EH (cell line): Measurements from ENCODE around the gene MN1.
A peak's percentile ranks its signal among the peaks of the same experiment; 100 is the strongest.

Experiments used
- DNase-seq: peaks from one replicate; pipeline ENCODE4 v3.0.0-alpha.2; 2015; ENCODE audit warnings: low read depth

The MN1 gene

DNA sequence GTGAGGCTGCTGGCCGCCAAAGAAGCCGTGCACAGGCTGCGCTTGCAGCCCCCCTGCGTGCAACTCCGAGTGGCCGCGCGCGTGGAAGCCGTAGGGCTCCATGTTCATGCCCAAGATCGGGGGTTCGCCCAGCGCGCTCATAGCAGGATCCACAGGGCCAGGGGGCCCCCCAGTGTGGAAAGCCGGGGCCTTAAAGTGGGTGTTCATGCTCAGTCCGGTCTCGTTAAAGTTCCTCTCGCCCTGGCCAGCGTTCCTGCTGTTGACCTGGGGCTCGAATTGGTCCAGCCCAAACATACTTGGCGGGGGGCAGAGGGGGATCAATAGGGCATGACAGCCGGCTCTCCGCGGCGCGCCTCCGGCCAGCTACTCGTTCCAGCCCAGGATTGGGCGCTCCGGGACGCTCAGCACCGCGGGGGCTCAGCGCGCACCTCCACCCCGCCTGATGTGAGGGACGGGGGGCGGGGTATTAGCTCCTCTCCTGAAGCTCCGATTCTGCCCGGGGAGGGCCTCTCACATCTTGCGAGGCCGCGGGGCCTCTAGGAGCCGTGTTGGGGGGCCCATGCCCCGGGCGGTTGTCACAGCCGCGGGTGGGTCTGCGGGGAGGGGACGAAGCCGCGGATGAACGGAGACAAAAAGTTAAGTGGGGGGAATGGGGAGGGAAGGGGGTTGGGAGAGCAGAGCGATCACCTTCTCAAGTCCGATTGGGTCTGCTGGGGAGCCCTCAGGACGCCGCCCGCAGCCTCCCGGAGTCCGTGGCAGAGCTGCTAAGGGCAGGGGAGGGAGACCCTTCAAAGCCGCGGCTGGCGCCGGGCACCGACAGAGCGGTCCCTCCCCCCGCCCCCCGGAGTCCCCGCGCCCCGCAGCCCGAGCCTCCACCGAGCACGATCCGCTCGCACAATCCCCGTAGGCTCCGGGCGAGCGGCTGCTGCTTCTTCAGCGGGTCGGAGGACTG lies 1.0 kb downstream of the MN1 start:
- peak; percentile 4 for DNase-seq

DNA sequence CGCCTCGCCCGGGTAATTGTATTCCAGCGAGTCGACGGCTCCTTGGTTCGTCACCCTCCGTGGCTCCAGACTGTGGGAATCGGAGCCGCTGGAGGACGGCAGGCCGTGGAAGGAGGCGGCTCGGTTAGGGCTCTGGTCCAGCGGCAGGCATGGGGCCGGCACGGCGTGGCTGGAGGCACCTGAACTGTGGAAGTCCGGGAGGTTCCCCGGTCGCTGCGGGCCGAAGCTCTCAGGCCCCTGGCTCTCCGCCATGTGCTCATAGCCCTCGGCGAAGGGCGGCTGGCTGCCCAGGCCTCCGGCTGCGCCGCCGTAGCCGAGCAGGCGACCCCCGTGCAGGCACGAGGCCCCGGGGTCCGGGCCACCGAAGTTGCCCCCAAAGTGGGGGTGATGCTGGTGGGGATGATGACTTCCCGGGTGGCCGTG lies 1.7 kb downstream of the MN1 start:
- DNase-seq, result peak; percentile 36

DNA sequence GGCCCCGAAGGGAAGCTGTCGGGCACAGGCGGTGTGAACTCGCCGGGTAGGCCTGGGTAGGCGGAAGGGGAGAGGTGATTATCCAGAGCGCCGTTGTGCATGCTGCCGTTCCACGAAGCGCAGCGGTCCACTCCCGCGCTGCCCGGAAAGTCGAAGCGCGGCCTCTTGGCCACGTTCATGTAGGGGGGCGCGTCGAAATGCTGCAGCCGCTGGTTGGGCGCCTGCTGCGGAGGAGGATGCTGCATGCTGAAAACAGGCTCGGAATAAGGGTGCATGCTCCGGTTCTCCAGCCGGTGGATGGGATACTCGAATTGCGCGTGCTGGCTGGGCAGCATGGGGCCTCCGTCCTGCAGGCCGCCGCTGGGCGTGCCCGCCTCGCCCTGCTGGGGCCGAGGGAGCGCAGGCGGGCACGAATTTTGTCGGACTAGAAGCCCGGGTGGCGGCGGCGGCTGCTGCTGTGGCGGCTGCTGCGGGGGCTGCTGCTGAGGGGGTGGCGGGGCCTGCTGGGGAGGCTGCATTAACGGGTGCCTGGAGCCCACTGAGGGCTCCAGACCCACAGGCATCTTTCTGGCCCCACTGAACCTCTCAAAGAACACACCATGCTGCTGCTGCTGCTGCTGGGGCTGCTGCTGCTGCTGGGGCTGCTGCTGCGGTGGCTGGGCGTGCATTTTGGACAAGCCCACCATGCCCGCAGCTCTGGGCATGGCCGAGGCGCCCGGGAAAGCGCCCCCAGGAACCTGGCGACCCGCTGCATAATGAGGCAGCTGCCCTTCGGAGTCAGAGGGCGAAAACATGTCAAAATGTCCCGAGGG lies 2.3 kb downstream of the MN1 start:
- no peak for DNase-seq

DNA sequence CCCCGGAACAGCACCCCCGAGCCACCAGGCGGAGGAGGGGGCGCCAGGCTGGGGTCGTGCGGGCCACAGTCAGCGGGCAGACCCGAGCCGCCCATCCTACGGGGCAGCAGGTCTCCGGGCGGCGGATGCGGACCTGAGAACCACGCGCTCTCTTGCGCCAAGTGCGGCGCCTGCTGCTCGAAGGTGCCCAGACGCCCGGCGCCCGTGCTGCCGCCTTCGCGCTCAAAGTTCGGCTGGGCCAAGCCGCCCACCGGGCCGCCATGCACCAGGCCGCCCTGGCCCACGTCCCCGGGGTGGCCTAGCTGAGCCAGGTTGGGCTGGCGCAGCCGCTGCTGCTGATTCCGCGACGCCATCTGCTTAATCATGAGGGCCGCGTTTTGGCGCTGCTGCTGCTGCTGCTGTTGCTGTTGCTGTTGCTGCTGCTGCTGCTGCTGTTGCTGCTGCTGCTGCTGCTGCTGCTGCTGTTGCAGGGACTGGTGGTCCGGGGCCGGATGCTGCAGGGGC lies 3.0 kb downstream of the MN1 start:
- no peak for DNase-seq

DNA sequence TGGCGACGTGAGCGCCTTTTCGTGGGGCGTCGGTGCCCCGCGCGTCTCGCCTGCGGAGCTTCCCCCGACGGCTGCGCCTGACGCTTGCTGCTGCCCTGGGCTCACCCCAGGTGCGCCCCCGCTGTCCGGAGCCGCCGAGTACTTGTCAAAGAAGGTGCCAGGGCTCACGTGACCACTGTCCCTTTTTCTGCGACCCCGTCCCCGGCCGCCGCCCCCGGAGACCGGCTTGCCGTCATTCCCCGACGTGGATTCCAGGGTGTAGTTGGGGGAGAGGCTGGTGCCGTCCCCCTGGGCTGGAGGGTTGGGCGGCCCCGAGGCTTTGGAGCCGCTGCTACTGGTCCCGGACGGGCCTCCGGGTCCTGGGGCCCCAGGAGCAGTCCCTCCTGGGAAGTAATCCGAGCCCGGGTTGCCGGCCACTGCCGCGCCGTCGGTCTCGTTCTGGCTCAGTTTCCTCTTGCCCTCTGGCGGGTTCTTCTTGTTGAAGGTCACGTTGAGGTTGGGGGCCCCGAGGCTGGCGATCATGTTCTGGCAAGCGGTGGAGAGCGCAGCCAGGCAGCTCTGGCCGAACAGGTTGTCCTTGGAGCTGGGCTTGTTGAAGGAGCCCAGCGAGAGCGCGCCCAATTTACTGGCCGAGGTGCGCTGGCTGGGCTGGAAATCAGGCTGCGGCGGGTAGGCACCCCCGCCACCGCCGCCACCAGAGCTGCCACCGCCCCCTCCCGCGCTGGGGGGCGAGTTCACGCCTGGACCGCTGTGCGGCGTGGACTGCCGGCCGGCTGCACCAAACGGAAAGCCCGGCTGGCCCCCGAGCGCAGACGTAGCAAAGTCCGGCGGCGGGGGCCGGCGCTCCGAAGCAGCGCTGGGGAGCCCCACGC lies 3.8 kb downstream of the MN1 start:
- no peak for DNase-seq

DNA sequence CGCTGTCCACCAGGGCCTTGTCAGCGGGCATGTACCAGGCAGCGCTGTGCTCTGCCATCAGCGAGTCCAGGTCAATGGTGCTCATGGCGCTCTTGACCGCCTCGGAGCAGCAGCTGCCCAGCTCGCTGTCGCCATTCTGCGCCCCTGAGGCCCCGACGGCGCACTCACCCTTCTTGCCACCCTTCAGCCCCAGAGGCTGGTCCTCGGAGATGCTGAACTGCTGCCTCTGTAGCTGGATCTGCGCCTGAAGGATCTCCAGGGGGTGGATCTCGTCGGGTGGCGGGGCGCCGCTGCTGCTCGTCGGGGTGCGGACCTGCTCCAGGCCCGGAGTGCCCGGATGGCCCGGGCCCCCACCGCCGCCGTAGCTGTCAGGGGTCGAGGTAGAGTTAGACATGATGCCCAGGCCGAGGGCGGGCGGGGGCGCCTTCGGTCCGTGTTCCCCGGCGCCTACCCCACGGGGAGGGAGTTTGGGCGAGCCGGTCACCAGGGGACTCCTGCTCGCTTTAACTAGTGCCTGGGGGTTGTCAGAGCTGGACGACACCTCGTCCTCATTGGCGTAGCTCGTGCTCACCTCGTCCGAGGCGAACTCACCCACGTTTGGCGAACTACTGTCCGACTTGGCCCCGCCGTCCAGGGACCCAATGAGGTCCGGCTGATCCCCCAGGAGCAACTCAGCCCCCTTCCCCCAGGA lies 4.6 kb downstream of the MN1 start:
- no peak for DNase-seq

DNA sequence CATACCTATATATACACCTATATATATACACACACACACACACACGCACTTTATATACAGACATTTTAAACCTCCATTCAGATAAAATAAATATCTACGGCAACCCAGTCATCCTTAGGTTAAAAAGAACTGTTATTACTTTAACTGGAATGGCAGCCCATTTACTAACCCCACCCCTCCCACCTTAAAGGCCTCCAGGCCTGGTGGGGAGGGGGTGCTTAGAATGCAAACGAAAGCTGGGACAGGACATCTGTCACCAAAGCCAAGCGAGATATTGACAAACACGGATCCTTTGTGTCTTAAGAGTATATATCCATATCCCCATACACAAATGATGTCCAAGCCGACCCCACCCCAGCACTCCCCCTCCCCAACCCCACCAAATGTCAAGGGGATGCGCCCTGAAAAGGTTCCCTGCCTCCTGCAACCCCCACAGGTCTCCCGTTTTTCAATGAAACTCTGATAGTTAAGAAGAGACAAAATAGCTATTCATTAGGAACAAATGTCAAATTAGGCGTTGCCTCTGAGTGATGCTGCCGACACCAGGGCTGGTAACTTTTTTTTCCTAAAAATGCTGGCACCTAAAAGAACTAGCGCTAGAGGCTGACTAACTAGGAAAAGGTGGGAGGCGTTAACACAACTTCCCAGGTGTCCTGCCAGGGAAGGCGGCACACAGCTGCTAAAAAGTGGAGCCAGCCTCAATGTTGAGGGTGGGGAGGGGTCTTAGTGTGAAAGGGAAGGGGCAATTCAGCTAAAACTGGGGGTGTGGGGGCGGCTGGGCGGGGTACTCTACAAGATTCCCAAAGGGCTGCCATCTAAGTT lies 5.6 kb downstream of the MN1 start:
- DNase-seq, result no peak

DNA sequence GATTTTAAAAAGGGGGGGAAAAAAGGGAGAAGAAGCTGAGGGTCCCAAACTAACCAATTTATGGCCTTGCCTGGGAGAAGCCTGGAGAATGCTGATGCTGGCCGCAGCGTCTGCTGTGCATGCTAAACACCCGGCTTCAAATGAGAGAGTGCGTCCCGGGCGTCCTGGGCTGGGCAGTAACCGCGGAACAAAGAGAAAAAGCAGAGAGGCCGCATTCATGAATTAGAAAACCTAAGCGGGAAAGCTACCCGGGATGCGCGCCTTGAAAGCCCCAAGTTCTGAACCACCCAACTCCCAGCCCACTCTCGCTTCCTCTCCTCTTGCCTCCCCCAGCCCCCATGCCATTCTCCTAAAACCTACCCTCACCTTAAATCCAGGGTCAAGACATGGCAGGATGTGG lies 6.5 kb downstream of the MN1 start:
- DNase-seq, result no peak

DNA sequence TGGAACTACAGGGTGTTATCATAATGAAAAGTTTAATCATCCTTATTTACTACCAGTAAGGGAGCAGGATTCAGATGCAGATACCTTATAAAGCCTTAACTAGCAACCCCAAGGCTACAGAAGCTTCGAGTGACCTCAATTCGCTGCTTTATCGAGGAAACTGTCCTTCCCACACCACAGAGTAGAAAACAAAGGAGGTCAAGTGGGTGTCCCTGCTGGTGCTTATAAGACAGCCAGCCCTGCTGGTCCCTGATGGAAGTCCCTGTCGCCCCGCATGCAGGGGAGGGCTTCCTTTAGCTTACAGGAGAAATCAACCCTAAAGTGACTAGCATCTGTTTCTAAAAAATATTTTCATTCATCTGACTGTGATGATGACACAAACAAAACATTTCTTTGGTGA lies 7.3 kb downstream of the MN1 start:
- no peak for DNase-seq

DNA sequence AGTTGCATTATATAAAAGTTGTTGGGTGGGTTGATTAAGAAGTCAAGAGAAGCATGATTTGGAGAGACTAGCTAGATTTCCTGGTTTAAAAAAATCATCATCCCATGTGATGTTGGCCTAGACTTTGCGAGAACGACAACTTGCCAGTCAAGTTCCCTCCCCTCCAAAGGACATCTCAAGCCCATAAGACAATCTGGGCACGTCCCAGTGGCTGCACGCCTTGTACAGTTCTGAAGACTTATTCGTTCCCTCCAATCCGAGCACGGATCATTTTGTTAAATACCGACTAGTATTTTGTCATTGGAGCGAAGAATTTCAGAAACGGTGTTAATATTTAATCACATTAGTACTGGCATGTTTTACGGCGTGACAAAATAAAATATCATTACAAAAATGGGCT lies 8.0 kb downstream of the MN1 start:
- no peak for DNase-seq

DNA sequence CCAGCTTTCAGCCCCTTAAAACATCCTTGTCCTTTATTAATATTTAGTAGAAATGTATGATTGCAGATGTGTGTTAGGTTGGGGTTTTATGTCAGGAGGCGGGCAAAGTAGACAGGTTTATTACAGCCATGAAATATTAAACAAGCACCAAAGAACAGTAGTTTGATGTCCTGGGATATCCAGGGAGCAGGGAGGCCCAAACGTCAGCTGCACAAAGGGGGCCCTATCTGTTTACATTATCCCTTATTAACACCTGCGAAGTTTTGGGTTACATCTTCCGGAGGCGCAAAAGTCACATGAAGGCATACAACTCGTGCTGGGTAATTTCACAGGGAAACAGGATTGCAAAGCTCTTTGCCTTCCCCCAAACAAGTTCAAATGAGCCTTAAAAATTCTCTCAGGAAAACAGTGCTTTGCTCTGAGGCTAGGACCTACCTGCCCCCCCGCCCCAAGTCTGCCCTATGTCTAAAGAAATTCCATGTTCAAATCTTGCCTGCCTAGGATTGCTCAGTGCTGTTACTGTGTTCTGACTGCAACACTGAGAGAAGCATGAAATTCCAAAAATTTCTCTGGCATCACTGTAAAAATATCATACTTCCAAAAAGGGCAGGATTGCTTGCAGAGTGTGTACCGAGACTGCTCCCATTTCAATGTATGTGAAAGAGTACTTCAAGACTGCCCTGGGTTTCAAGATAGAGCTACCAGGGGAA lies 8.9 kb downstream of the MN1 start:
- peak; percentile 4 for DNase-seq

DNA sequence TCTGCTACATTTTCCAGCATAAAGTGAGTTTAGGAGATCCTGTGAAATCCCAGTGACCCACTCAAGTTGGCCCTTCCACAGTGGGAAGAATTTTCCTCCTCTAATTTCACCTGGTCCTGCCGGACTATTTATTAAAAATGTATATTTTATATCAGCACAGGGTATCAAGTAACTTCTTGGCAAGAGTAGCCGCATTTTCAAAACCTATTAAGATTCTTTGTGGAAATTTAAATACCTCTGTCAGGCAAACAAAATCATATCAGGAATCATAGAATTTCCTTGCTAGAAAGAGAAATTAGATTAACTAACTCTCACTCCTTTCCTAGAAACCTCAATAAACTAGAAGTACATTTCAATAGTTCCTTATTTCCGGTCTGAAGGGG lies 9.7 kb downstream of the MN1 start:
- DNase-seq, result no peak

DNA sequence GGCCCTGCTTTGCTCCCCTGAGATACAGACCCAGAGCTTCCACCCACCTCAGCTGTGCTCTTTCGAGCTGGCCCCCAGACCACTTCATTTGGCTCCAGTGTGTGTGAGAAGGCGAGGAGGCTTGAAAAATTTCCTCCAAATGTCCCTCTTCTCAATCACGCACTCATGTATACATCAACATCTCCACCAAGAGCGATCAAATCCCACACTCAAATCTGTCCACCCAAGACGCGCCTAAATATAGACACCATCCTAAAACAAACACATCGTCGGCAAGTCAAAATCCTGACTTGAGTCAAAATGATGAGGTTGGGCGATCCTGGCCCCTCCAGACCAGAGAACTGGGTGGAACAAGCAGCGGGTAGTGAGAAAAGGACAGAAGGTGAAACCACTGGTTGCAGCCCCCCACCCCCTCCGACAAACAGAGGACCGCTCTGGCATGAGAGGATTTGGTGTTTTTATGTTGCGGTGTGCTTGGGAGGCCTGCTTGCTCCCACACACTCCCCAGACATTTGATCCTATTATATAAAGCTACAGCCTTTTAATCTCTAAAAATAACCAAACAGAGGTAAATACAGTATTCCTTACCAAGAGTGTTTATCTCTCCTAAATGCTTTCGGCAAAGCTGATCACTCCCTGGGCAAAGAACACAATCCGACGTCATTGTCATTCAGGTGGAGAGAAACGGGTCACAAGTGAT lies 10.2 kb downstream of the MN1 start:
- DNase-seq, result no peak

DNA sequence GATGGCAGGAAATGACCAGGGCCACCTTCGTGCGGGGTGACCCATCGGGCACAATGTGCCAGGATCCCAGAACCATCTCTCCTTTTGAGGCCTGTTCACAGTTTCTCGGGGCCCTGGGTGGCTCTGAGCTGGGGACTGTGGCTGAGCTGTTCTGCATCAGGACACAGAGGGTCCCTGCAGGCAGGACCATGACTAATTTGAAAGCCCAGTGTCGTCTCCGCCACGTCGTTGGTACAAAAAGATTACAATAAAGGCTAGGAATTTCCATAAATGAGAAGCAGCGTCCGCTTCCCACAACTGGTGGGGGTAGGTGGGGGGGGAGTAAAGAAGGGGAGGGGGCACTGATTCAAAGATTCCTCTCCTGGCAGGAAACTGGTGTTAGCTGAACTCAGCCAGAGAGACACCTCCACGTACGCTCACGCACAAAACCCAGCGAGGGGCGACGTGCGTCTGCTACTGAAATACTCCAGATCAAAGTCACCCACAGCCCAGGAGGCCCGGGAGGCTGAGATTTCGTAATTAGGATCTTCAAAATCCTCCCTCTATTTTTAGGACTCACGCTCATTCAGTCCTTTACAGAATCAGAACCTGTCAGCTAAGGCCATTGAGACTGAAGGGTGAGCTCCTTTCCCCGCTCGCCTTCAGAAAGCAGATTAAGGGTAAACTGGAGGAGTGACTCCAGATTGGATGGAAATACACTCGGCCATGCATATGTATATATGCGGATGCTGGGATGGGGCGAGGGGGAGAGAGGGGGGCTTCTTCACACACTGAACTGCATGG lies 11.0 kb downstream of the MN1 start:
- DNase-seq, result no peak

DNA sequence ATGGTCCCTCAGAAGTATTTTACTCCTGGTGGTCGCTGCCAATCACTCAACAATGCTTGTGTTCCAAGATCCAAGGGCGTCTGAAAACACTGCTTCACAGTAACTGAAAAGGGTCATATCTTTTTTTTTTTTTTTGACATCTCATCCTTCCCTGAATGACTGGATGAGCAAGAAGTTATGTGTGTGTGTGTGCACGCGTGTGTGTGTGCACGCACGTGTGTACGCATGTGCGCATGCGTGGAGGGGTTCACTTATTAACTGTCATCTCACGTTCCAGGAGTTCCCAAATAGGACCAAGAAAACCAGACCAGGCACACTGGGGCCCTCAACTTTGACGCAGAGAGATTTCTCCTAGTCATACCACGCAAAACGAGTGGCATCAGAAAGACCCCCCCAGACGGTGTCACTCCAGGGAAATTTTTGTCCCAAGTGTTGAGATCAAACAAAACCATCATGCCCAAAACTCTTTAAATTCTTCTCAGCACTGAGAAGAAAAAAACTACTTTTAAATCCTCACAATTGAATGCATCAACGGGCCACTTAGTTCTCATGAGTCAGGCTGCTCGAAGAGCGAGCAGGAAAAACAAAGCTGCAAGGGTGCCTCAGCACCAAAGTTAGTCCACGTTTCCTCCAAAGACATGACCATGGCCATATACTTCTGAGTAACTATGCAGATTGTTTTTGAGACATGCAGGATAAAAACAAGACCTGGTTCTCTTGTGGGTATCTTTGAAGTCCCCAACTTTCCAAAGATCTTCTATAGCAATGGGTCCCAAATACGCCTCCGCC lies 12.9 kb downstream of the MN1 start:
- no peak for DNase-seq

DNA sequence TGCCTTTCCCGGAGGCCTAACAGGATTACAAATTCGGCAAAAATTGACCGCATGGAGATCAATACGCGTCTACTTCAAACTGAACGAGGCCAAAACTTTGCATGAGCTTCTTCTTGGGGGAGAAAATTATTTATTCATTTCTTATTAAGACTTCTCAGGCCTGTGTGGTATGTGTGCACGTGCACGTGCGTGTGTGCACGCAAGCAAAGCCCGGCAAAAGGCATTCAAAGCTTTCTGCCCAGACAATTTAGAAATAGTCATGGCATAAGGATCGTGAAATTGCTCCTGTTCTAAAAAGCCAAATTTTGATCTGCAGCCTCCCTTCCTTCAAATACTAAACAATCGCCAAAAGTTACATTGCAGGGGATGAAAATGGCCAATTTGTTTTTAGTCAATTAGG lies 14.6 kb downstream of the MN1 start:
- no peak for DNase-seq

DNA sequence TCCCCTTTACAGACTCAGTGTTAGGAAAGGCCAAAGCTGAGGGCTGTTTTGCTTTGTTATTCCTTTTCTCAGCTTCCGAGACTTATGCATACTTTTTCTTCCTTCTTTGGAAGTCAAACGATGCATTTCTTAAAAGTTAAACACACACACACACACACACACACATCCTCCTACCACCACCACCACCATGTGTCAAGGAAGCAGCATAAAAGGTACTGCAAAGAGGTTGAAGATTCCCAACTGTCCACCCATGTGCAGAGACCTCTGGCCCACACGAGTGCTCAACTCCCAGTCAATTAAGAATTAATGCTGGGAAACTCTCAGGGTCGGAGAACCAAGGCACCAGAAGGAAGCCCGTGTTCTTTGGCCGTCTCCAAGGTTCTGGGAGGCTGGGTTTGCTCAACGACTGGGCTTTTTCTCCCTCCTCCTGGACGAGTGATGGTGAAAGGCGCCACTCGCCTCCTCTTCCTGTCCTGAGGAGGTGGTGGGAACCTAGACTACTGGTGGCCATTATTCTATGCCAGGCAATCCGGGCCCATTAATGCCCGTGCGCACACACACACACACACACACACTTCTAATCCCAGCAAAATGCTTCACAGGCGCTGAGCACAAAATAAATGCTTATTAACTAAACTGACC lies 15.1 kb downstream of the MN1 start:
- DNase-seq, result no peak
